T-cell (primary cell): Measurements from ENCODE around the gene RRBP1. TPM values are rescaled to one million over a fixed set of nuclear protein-coding genes. Genes with fewer than 3 reads are reported as not detected.

ENCODE experiments used
- ATAC-seq, 4 experiments: fragments of 200-7000 bp in 3 of 4; fragments of 150-1000 bp in 1 of 4; cut with Tn5 transposase; replicated peaks in 1 of 4; 1 replicate in 3 of 4; 2 replicates in 1 of 4; pipeline ENCODE4 v1.10.0; 2021; ENCODE audit warnings: moderate library complexity in 3 of 4, mild to moderate bottlenecking in 2 of 4, moderate number of reproducible peaks in 1 of 4
- CTCF ChIA-PET, 2 donors: fragments of 300-600 bp; sonication (Branson Sonifier 250); formaldehyde crosslinking; loops; one replicate each; lab custom pipeline; 2022; ENCODE audit warnings: antibody characterized with exemption in 2 of 2; lab: Charles Lee
- POLR2A ChIA-PET, 2 donors: fragments of 300-600 bp; sonication (Branson Sonifier 250); formaldehyde crosslinking; loops; one replicate each; lab custom pipeline; 2022; ENCODE audit warnings: antibody characterized with exemption in 2 of 2; lab: Charles Lee
- DNase-seq, 35 experiments: peaks; one replicate each; pipeline versions ENCODE4 v3.0.0 to v3.0.0-alpha.2; 2013 to 2023
- H3K27ac ChIP-seq: one replicate; pipeline ENCODE4 v1.5.1; 2013; ENCODE audit warnings: low read length
- H3K27me3 ChIP-seq, 2 experiments: replicated peaks in 1 of 2; 1 replicate in 1 of 2; 2 replicates in 1 of 2; pipeline versions ENCODE4 v1.6.1 to v1.7.0; 2013; ENCODE audit warnings: low read length in 1 of 2, mixed read lengths in 1 of 2; ENCODE audit not compliant: control insufficient read depth in 2 of 2, insufficient read depth in 2 of 2; ENCODE audit errors: extremely low read depth in 1 of 2
- H3K36me3 ChIP-seq, 2 donors: 1 replicate in 1 of 2; 2 replicates in 1 of 2; pipeline versions ENCODE4 v1.6.1 to v1.7.0; 2013; ENCODE audit warnings: low read length in 1 of 2; ENCODE audit not compliant: control insufficient read depth in 2 of 2, insufficient read depth in 1 of 2; ENCODE audit errors: extremely low read depth in 1 of 2
- H3K4me1 ChIP-seq, 2 experiments: 1 replicate in 1 of 2; 2 replicates in 1 of 2; pipeline versions ENCODE4 v1.6.1 to v1.7.0; 2013; ENCODE audit warnings: low read length in 2 of 2, mixed read lengths in 1 of 2; ENCODE audit not compliant: insufficient read depth in 2 of 2, control insufficient read depth in 1 of 2; ENCODE audit errors: extremely low read depth in 1 of 2
- H3K4me3 ChIP-seq, 2 donors: 1 replicate in 1 of 2; 2 replicates in 1 of 2; pipeline versions ENCODE4 v1.5.1 to v1.7.0; 2013; ENCODE audit warnings: mild to moderate bottlenecking in 2 of 2, low read length in 1 of 2, moderate library complexity in 1 of 2; ENCODE audit not compliant: control insufficient read depth in 1 of 2; ENCODE audit errors: extremely low read depth in 1 of 2
- H3K9me3 ChIP-seq: 2 replicates; pipeline ENCODE4 v1.7.0; 2013
- H3K27ac Mint-ChIP-seq, 2 donors: one replicate each; pipeline ENCODE4 v1.8.0; 2020 to 2021; ENCODE audit warnings: mild to moderate bottlenecking in 2 of 2, mixed read lengths in 2 of 2
- H3K27me3 Mint-ChIP-seq, 2 donors: one replicate each; pipeline ENCODE4 v1.8.0; 2021 to 2022; ENCODE audit warnings: mixed read lengths in 2 of 2
- H3K36me3 Mint-ChIP-seq: one replicate; pipeline ENCODE4 v1.8.0; 2021; ENCODE audit warnings: mixed read lengths
- H3K4me1 Mint-ChIP-seq, 3 donors: one replicate each; pipeline ENCODE4 v1.8.0; 2020 to 2022; ENCODE audit warnings: mixed read lengths in 3 of 3, mild to moderate bottlenecking in 1 of 3
- H3K4me3 Mint-ChIP-seq, 3 donors: one replicate each; pipeline ENCODE4 v1.8.0; 2020 to 2022; ENCODE audit warnings: mild to moderate bottlenecking in 3 of 3, mixed read lengths in 3 of 3, moderate library complexity in 3 of 3
- H3K9me3 Mint-ChIP-seq, 3 donors: one replicate each; pipeline ENCODE4 v1.8.0; 2020 to 2022; ENCODE audit warnings: mixed read lengths in 3 of 3
- WGBS: methylation state at CpG from one replicate; pipeline ENCODE4 v1.1.5; 2013; ENCODE audit warnings: missing lambda C conversion rate; ENCODE audit not compliant: insufficient coverage; 5-methylcytosine and 5-hydroxymethylcytosine counted together
- total RNA-seq, 35 experiments: library from RNA in 6 of 35; stranded (reverse) in 6 of 35; fragments of 120-200 nt in 1 of 35; gene quantifications; one replicate each; pipeline versions ENCODE4 v1.2.1 to v1.2.4 and lab custom pipeline; 2013 to 2026

Gene RRBP1
- total RNA-seq, 5 donors from 2014 or later (not counting 1 experiment from before 2014, with no cell fraction given) = 26.3 to 32.4 (median 30.1) TPM

DNA sequence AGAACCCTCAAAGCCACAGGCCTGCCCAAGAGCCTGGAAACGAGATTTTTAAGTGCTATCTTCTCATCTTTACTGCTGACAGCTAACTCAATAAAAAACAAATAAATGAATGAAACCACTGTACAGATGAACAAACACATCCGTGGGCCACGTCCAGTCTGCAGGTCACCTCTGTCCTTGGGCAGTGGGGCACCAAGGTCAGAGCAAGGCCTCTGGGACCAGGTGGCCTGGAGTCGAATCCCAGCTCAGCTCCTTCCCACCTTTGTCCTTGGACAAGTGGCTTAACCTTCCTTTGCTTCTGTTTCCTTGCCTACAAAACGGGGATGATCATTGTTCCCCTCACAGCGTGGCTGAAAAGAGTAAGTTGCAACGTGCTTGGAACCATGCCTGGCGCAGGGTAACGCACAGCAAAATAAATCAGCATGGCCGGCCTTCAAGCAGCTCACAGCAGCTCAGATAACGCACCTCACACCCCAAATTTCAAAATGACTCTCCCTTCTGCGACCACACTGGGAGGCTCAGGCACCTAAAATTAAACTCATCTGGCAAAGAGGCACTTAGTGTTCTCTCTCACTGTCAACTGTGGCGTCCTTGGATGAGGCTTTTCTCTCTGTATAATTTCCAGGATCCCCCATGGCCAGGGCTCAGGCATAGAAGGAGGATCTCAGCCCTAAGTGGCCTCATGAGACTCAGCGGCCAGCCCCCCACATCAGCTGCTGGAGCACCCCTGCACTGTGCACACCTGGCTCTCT, 35.7 kb downstream of the RRBP1 start:
- H3K9me3 Mint-ChIP-seq = no peaks in the 10 kb centered on the region
- Histone ChIP-seq H3K27ac (no peak overlapping the region), H3K4me1 (peaks cover 0 to 8% of the 10 kb centered on the region in 2 experiments), H3K36me3 (peaks cover 0 to 7% of the 10 kb centered on the region in 2 donors), H3K4me3 (no peak overlapping the region), H3K9me3 (no peaks in the 10 kb centered on the region), H3K27me3 (no peaks in the 10 kb centered on the region)
- H3K4me3 Mint-ChIP-seq = no peak overlapping the region
- ChIA-PET POLR2A (no interaction called here), CTCF (interaction anchor here in 1 of 2 donors (1.7 kb wide), 1 partner anchor 9 kb away, joined by 3 read pairs; no protein-coding TSS in a partner anchor)
- 73% methylated on average over 12 of the region's 14 CpGs for WGBS
- DNase-seq (no peak), ATAC-seq (no peak)
- no peaks in the 10 kb centered on the region for H3K36me3 Mint-ChIP-seq
- H3K27ac Mint-ChIP-seq = no peak overlapping the region
- peaks cover 4 to 25% (median 10%) of the 10 kb centered on the region in 3 donors for H3K4me1 Mint-ChIP-seq
- H3K27me3 Mint-ChIP-seq = no peaks in the 10 kb centered on the region

DNA sequence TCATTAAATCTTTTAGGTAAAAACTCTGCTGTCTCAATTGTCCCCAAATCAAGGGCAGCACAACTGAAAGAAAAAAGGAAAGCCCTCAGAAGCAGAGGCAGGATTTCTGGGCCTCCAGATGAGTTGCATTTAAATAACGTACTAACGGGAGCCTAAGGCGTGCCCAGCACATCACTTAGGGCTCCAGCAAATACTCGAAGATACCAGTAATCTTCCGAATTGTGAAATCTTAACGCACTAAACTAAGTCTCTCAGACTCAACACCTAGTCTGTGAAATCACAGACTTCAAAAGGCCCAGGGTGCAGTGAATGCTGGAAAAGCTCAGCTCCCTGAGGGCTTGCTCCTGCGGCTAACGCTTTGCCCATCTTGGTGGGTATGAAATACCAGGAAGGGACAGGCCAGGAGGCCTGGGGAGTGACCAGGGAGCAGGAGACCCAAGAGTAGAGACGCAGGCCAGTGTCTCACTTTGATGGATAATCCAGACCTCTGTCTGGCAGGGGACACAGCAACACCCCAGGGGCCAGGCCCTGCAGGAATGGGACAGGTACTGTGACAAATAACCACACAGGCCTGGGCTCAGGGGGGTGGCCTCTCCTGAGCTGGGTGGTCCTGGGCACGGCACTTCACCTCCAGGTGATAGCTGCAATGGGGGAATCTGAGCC, 36.4 kb downstream of the RRBP1 start:
- WGBS = 92% methylated on average over 7 of the region's 10 CpGs

DNA sequence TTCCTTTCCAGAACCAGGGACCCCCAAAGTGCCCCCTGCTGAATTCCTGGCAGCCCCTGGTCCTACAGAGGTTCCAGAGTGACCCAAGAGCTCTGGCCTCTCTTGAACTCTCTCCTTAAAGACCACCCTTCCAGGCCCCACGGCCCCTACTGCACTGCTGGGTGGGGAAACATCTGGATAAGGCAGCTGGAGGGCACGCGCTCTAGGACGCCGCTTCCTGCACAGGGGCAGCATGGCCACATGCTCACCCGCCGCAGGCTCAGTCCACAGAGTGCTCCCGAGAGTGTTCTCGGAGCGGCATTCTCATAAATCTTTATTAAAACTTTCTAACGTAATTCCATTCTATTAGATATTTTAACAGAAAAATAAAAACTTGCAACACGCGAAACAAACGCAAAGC, 37.0 kb downstream of the RRBP1 start:
- no peak overlapping the region for H3K4me3 Mint-ChIP-seq
- DNase-seq (no peak), ATAC-seq (no peak)
- Histone ChIP-seq H3K27ac (no peak overlapping the region), H3K4me3 (no peak overlapping the region), H3K36me3 (peaks cover 9 to 10% of the 10 kb centered on the region in 2 donors), H3K9me3 (no peaks in the 10 kb centered on the region), H3K4me1 (peaks cover 0 to 8% of the 10 kb centered on the region in 2 experiments), H3K27me3 (no peaks in the 10 kb centered on the region)
- POLR2A ChIA-PET = no interaction called here
- 99% methylated on average over 13 of the region's 14 CpGs for WGBS
- no peaks in the 10 kb centered on the region for H3K36me3 Mint-ChIP-seq
- no peaks in the 10 kb centered on the region for H3K9me3 Mint-ChIP-seq
- peaks cover 4 to 17% (median 10%) of the 10 kb centered on the region in 3 donors for H3K4me1 Mint-ChIP-seq
- H3K27ac Mint-ChIP-seq = no peak overlapping the region
- CTCF ChIA-PET = no interaction called here
- H3K27me3 Mint-ChIP-seq = no peaks in the 10 kb centered on the region

More for the DNA sequence above, 36.4 kb downstream of the RRBP1 start:
- no peaks in the 10 kb centered on the region for H3K27me3 Mint-ChIP-seq
- no peaks in the 10 kb centered on the region for H3K36me3 Mint-ChIP-seq
- H3K4me3 ChIP-seq = no peak overlapping the region
- peaks cover 5 to 10% of the 10 kb centered on the region in 2 donors for H3K36me3 ChIP-seq
- peaks cover 4 to 22% (median 10%) of the 10 kb centered on the region in 3 donors for H3K4me1 Mint-ChIP-seq
- H3K27ac ChIP-seq = no peak overlapping the region
- H3K4me1 ChIP-seq = peaks cover 0 to 8% of the 10 kb centered on the region in 2 experiments
- POLR2A ChIA-PET = no interaction called here
- H3K27me3 ChIP-seq = no peaks in the 10 kb centered on the region
- no peaks in the 10 kb centered on the region for H3K9me3 Mint-ChIP-seq
- no peak overlapping the region for H3K27ac Mint-ChIP-seq
- no peak for DNase-seq
- ATAC-seq = no peak
- H3K4me3 Mint-ChIP-seq = no peak overlapping the region
- CTCF ChIA-PET = interaction anchor here in 1 of 2 donors (1.7 kb wide), 1 partner anchor 10 kb away, joined by 3 read pairs; no protein-coding TSS in a partner anchor
- no peaks in the 10 kb centered on the region for H3K9me3 ChIP-seq

GRCh38 chr20:17644451-17644850, 37.6 kb downstream of the RRBP1 start:
- no peak overlapping the region for H3K4me3 ChIP-seq
- H3K9me3 ChIP-seq = no peaks in the 10 kb centered on the region
- 84% methylated on average over 13 of the region's 13 CpGs for WGBS
- ChIA-PET CTCF (no interaction called here), POLR2A (no interaction called here)
- no peaks in the 10 kb centered on the region for H3K27me3 Mint-ChIP-seq
- peaks cover 0 to 8% of the 10 kb centered on the region in 2 experiments for H3K4me1 ChIP-seq
- peaks cover 4 to 13% (median 8%) of the 10 kb centered on the region in 3 donors for H3K4me1 Mint-ChIP-seq
- no peak overlapping the region for H3K27ac ChIP-seq
- no peaks in the 10 kb centered on the region for H3K27me3 ChIP-seq
- ATAC-seq (no peak), DNase-seq (no peak)
- no peak overlapping the region for H3K4me3 Mint-ChIP-seq
- peaks cover 9 to 10% of the 10 kb centered on the region in 2 donors for H3K36me3 ChIP-seq
- no peaks in the 10 kb centered on the region for H3K9me3 Mint-ChIP-seq
- H3K27ac Mint-ChIP-seq = no peak overlapping the region
- no peaks in the 10 kb centered on the region for H3K36me3 Mint-ChIP-seq

DNA sequence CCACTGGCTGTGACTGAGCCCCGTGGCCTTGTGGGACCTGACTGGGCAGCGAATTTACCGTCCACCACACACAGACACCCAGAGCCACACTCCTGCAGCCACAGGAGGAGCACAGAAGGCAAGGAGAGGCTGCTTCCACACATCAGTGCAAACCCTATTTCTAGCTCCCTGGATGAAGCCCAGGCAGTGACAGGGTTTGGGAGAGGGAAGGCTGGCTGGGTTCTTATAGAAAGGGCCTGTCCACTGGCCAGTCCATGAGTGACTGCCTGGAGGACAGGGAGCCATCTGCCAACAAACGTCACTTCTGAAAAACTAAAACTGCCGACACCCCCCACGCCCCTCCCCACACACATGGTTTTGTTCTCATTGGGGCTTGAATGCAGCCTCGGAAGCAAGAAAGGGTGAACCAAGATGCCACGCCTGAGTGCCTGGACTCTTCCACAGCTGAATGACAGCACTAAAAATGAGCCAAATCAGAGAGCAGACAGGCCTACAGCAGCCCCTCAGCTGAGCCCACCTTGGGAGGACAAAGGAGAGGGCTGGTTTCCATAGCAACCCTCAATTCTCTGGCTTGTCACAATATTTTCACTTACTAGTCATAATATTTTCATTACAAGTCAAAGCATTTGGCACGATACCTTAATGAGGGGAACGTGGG, 38.4 kb downstream of the RRBP1 start:
- Histone ChIP-seq H3K9me3 (no peaks in the 10 kb centered on the region), H3K27me3 (no peaks in the 10 kb centered on the region), H3K4me3 (no peak overlapping the region), H3K4me1 (peaks cover 0 to under 1% of the 10 kb centered on the region in 2 experiments), H3K36me3 (peaks cover 12 to 14% of the 10 kb centered on the region in 2 donors), H3K27ac (no peak overlapping the region)
- ChIA-PET CTCF (no interaction called here), POLR2A (no interaction called here)
- Mint-ChIP-seq H3K9me3 (no peaks in the 10 kb centered on the region), H3K4me3 (no peak overlapping the region), H3K27me3 (no peaks in the 10 kb centered on the region), H3K36me3 (no peaks in the 10 kb centered on the region), H3K27ac (no peak overlapping the region), H3K4me1 (peaks cover under 1 to 7% (median 4%) of the 10 kb centered on the region in 3 donors)
- ATAC-seq (no peak), DNase-seq (no peak)
- 82% methylated on average over 7 of the region's 10 CpGs for WGBS
